OCI-LY7 (cell line): ENCODE results near the gene MYBPC3. TPM values are rescaled to one million over a fixed set of nuclear protein-coding genes. Genes with fewer than 3 reads are reported as not detected.
A peak's percentile ranks its signal among the peaks of the same experiment; 100 is the strongest.

ENCODE experiments used
- BruUV-seq: library from RNA; stranded (reverse); fragments of 400-500 nt; replicated peaks from 2 replicates; lab custom pipeline; 2021; lab: Mats Ljungman, UMichigan
- CTCF ChIA-PET: fragments of 300-600 bp; sonication (Branson Sonifier 250); formaldehyde crosslinking; loops from one replicate; lab custom pipeline; 2022; ENCODE audit warnings: antibody characterized with exemption; ENCODE audit not compliant: unreplicated experiment; lab: Charles Lee
- POLR2A ChIA-PET: fragments of 300-600 bp; sonication (Branson Sonifier 250); formaldehyde crosslinking; loops from one replicate; lab custom pipeline; 2022; ENCODE audit warnings: antibody characterized with exemption; lab: Charles Lee
- DNase-seq: peaks from one replicate; pipeline ENCODE4 v3.0.0-alpha.2; 2015; ENCODE audit warnings: low spot score
- H2AFZ ChIP-seq: fragments of 200-600 bp; sonication (generic), shearing (Covaris generic); 2 replicates; pipeline ENCODE4 v1.6.1; 2014; ENCODE audit warnings: mild to moderate bottlenecking, antibody characterized with exemption, low read length, moderate library complexity
- H3K27ac ChIP-seq: fragments of 200-600 bp; sonication (generic); 2 replicates; pipeline ENCODE4 v1.5.1; 2014; ENCODE audit warnings: mixed run types, low read depth, mild to moderate bottlenecking, moderate library complexity, low read length, inconsistent platforms; ENCODE audit not compliant: poor library complexity, severe bottlenecking
- H3K36me3 ChIP-seq: fragments of 200-600 bp; sonication (generic); 2 replicates; pipeline ENCODE4 v1.6.1; 2014; ENCODE audit warnings: mild to moderate bottlenecking, antibody characterized with exemption, low read length, moderate library complexity, mixed read lengths; ENCODE audit not compliant: insufficient read depth
- H3K4me1 ChIP-seq: fragments of 200-600 bp; sonication (generic); 2 replicates; pipeline ENCODE4 v1.5.1; 2014; ENCODE audit warnings: mild to moderate bottlenecking, low read length; ENCODE audit not compliant: insufficient read depth, poor library complexity, severe bottlenecking
- H3K4me2 ChIP-seq: fragments of 200-600 bp; sonication (generic); 2 replicates; pipeline ENCODE4 v1.6.1; 2014; ENCODE audit warnings: mild to moderate bottlenecking, low read length
- H3K4me3 ChIP-seq: fragments of 200-600 bp; sonication (generic); 2 replicates; pipeline ENCODE4 v1.5.1; 2014; ENCODE audit warnings: mild to moderate bottlenecking, low read depth, low read length; ENCODE audit not compliant: poor library complexity, severe bottlenecking
- H3K79me2 ChIP-seq: fragments of 200-600 bp; sonication (generic); 2 replicates; pipeline ENCODE4 v1.6.1; 2016; ENCODE audit warnings: low read depth, mild to moderate bottlenecking, low read length, moderate library complexity, mixed read lengths; ENCODE audit not compliant: insufficient read depth
- H3K9me2 ChIP-seq: fragments of 200-600 bp; sonication (generic); 2 replicates; pipeline ENCODE4 v1.6.1; 2016; ENCODE audit warnings: mild to moderate bottlenecking, low read length, mixed read lengths; ENCODE audit not compliant: insufficient read depth
- H3K9me3 ChIP-seq: fragments of 200-600 bp; sonication (generic); 2 replicates; pipeline ENCODE4 v1.6.1; 2014; ENCODE audit warnings: mild to moderate bottlenecking, mixed run types, low read length, mixed read lengths
- H4K20me1 ChIP-seq: fragments of 200-600 bp; sonication (generic); 2 replicates; pipeline ENCODE4 v1.6.1; 2014; ENCODE audit warnings: mild to moderate bottlenecking, antibody characterized with exemption, low read length, moderate library complexity, mixed read lengths; ENCODE audit not compliant: insufficient read depth
- EZH2phosphoT487 ChIP-seq: fragments of 200-600 bp; sonication (generic); IDR thresholded peaks from 2 replicates; pipeline ENCODE4 v1.6.1; 2018; ENCODE audit warnings: low read depth, borderline replicate concordance, mild to moderate bottlenecking, mixed run types, antibody characterized with exemption, low read length, moderate library complexity, mixed read lengths
- intact Hi-C: fragments of 100-400 bp; cut with micrococcal nuclease; formaldehyde crosslinking; loops from one replicate; pipeline ENCODE4 v1.10.0; 2022; ENCODE audit not compliant: unreplicated experiment
- total RNA-seq, 2 experiments: library from RNA; depleted of rRNA in 1 of 2; stranded (reverse); fragments of >200 nt in 1 of 2; shearing (Covaris generic) in 1 of 2; gene quantifications; 2 replicates each; pipeline ENCODE4 v1.2.3, GENCODE V29; 2014 to 2022
- TF ChIP-seq, protein P1 (sequence below): fragments of 200-600 bp; sonication (generic); conservative IDR thresholded peaks from 2 replicates; pipeline ENCODE4 v1.5.1; 2014; ENCODE audit warnings: mild to moderate bottlenecking, antibody characterized with exemption, low read length, moderate library complexity, mixed read lengths

MYBPC3 gene
- total RNA-seq, 2 experiments from 2014 or later: 0.25 to 0.29 TPM

DNA sequence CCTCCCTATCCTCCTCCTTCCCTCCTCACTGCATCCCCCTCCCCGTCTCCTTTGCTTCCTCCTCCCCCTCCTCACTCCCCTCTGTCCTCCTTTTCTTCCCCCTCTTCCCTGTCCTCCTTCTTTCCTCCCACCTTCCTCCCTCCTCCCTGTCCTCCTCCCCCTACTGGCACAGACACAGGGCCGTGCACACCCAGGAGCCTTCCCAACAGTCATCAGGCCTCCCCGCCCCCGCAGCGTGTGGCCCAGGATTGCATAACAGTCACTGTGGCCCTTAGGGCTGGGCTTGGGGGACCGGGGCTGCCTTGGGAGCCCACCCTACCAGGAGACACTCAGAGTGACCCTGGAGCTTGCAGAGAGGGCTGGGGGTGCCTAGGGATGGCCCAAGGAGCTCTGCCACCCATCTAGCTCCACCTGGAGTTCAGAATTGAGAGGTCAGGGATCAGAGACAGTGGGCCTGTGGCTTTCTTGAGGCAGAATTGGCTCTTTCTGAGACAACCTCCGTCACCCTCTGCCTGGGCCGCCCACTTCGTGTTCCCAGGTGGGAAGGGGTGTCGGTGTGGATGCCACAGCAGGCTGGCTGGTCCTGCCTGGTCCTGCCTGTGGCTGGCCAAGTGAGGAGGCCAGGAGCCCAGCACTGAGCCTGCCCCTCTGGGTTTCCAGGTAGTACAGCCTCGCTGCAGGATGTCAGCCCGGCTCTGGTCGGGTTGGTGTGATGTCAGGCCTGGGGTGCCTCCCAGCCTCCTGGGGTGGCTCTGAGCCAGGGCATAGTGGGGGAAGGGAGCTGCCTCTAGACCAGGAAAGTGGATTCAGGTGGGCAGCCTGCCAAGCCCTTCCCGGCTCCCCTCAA, 24.2 kb upstream of the MYBPC3 start:
- H3K4me3 ChIP-seq: peak overlapping the region; percentile 79
- ChIA-PET POLR2A (interaction anchor here (0.6 to 1.6 kb wide), 3 partner anchors 11 to 703 kb away, joined by 3 to 9 read pairs (median 3); no protein-coding TSS in a partner anchor), CTCF (interaction anchor here (1.1 to 2.1 kb wide), 2 partner anchors 16 to 30 kb away, joined by 3 to 7 read pairs; no protein-coding TSS in a partner anchor)
- peak; percentile 50 for DNase-seq
- no TSS peak for BruUV-seq
- H3K36me3 ChIP-seq: peaks cover 34% of the 10 kb centered on the region
- H3K4me1 ChIP-seq: peaks cover 46% of the 10 kb centered on the region
- TF ChIP-seq, protein P1, sequence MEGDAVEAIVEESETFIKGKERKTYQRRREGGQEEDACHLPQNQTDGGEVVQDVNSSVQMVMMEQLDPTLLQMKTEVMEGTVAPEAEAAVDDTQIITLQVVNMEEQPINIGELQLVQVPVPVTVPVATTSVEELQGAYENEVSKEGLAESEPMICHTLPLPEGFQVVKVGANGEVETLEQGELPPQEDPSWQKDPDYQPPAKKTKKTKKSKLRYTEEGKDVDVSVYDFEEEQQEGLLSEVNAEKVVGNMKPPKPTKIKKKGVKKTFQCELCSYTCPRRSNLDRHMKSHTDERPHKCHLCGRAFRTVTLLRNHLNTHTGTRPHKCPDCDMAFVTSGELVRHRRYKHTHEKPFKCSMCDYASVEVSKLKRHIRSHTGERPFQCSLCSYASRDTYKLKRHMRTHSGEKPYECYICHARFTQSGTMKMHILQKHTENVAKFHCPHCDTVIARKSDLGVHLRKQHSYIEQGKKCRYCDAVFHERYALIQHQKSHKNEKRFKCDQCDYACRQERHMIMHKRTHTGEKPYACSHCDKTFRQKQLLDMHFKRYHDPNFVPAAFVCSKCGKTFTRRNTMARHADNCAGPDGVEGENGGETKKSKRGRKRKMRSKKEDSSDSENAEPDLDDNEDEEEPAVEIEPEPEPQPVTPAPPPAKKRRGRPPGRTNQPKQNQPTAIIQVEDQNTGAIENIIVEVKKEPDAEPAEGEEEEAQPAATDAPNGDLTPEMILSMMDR: peak; percentile 62
- no peak for TF ChIP-seq EZH2phosphoT487
- H3K9me3 ChIP-seq: no peaks in the 10 kb centered on the region
- peak overlapping the region; percentile 85 for H3K4me2 ChIP-seq
- H3K9me2 ChIP-seq: no peaks in the 10 kb centered on the region
- peak overlapping the region; percentile 67 for H3K27ac ChIP-seq
- intact Hi-C loops: loop anchor here (10.0 kb wide), 1 partner anchor 78 kb away; no protein-coding TSS in a partner anchor
- no peaks in the 10 kb centered on the region for H4K20me1 ChIP-seq
- no peak overlapping the region for H2AFZ ChIP-seq
- peaks cover 24% of the 10 kb centered on the region for H3K79me2 ChIP-seq

DNA sequence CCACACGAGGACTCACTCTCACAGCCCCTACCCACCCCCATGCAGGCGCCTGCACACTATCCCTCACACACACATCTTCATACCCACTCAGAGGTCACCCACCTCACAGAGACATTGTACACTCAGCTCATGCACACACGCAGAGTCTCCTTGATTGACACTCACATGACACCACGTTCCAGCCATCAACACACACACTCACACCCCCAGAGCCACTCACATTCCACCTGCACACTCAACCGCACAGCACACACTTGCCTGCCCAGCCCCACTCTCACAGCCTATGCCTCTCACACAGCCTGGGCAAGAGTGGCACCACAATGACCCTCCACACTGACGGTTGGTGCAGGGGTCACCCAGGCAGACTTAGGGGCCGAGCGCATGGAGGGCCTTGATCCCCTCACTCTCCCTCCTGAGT, 23.6 kb upstream of the MYBPC3 start:
- POLR2A ChIA-PET: interaction anchor here (1.6 kb wide), 1 partner anchor 24 kb away, joined by 9 read pairs; no protein-coding TSS in a partner anchor

More for the DNA sequence above, 23.6 kb upstream of the MYBPC3 start:
- Histone ChIP-seq H3K9me2 (no peaks in the 10 kb centered on the region), H3K4me3 (peak overlapping the region; percentile 79), H3K4me1 (peaks cover 46% of the 10 kb centered on the region), H4K20me1 (no peaks in the 10 kb centered on the region), H3K27ac (peak overlapping the region; percentile 67), H3K79me2 (peaks cover 24% of the 10 kb centered on the region), H3K36me3 (peaks cover 38% of the 10 kb centered on the region), H3K9me3 (no peaks in the 10 kb centered on the region), H2AFZ (no peak overlapping the region), H3K4me2 (peak overlapping the region; percentile 85)
- no peak for TF ChIP-seq EZH2phosphoT487
- TF ChIP-seq, protein P1: no peak
- no peak for DNase-seq
- intact Hi-C loops: loop anchor here (10.0 kb wide), 1 partner anchor 79 kb away; no protein-coding TSS in a partner anchor
- CTCF ChIA-PET: interaction anchor here (2.1 kb wide), 1 partner anchor 31 kb away, joined by 7 read pairs; no protein-coding TSS in a partner anchor
- no TSS peak for BruUV-seq
